LNCAP (cell line): Measurements from ENCODE around the gene HECTD2.

ENCODE experiments used
- TF ChIP-seq, protein P1 (sequence below): fragments of 450-650 bp; IDR thresholded peaks from 2 replicates; pipeline ENCODE4 v1.5.1; 2017; ENCODE audit warnings: mild to moderate bottlenecking

Gene HECTD2

DNA sequence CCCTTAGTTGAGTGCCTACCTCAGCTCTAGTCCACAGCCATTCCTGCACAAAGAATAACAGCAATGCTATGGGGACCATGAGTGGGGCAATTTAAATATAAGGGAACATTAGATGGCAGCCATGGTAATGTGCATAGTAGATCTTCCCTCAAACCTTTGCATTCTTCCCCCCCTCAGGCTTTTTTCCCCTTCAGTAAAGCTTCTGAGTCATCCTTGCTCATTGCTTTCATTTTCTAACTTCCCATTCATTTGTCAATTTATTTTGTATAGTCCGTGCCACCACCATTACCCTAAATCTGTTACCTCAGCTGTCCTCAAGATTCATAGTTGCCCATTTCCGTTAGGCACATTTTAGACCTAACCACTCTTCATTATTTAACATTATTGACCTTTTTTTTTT lies 10.7 kb downstream of the HECTD2 start:
- TF ChIP-seq, protein P1, sequence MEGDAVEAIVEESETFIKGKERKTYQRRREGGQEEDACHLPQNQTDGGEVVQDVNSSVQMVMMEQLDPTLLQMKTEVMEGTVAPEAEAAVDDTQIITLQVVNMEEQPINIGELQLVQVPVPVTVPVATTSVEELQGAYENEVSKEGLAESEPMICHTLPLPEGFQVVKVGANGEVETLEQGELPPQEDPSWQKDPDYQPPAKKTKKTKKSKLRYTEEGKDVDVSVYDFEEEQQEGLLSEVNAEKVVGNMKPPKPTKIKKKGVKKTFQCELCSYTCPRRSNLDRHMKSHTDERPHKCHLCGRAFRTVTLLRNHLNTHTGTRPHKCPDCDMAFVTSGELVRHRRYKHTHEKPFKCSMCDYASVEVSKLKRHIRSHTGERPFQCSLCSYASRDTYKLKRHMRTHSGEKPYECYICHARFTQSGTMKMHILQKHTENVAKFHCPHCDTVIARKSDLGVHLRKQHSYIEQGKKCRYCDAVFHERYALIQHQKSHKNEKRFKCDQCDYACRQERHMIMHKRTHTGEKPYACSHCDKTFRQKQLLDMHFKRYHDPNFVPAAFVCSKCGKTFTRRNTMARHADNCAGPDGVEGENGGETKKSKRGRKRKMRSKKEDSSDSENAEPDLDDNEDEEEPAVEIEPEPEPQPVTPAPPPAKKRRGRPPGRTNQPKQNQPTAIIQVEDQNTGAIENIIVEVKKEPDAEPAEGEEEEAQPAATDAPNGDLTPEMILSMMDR = no peak

DNA sequence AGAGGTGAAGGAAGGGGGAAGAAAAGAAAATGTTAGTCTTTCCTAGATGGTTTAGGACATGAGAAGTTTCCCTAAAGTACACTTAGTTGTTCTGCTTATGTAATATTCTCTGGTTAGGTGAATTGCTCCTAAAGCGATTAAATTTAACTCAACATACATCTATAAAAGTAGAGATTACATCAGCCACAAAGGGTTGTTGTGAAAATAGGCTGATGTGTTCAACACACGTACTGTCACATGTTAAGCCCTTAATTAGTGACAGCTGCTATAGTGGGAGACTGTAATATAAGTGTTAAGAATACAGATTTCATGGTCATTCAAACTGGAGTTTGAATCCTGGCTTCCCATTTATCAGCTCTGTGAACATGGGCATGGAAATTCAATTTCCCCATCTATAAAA lies 12.8 kb downstream of the HECTD2 start:
- TF ChIP-seq, protein P1 = no peak

DNA sequence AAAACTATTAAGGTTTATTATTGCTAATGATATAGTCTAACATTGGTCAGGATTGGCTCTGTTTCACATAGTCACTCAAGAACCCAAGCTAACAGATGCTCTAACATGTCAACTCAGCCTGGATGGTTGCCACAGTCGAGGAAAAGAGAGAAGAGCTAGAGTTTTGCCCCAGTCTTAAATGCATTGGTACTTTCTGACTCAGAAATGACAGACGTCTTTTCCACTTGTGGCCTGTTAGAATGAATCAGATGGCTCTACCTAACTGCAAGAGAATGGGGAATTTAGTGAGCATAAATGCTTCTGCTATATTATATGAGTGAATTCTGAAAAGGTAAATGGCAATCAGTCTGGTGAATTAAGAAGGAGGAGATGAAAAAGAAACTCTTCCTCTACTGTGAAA lies 13.9 kb downstream of the HECTD2 start:
- TF ChIP-seq, protein P1 = no peak

DNA sequence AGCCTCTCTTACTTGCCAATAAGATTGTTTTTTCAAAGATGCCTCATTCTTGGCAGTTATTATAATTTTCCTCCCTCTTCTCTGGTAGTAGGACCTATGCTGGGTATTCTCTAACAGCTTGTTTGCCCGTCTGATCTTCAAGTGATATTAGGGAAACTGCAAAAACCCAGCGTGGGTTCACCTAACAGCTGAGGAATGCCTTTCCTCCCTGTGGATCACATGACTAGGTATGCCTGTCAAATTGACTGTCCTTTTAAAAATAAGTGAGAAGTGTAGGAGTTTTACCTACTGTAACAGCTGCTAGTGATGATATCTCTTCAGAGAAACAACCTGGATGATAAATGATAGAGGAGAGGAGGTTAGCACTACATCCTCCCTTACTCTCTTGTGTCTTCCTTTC lies 22.0 kb downstream of the HECTD2 start:
- TF ChIP-seq, protein P1 = no peak

DNA sequence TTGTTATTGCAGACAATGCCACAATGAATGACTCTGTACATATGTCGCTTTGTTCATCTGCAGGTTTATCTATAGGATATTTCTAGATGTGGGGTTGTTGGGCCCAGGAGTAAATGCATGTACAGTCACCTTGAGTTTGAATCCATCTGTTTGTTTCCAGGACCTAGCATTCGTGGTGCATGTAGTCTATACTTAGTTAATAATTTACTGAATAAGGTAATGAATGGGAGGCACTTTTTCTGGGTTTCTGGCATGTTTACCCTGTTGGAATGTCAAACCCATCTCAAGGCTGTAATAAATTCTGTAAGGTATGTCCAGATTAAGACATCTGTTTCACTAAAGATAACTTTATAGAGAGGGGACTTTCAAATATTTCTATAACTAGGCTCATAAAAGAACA lies 23.5 kb downstream of the HECTD2 start:
- TF ChIP-seq, protein P1 = no peak

DNA sequence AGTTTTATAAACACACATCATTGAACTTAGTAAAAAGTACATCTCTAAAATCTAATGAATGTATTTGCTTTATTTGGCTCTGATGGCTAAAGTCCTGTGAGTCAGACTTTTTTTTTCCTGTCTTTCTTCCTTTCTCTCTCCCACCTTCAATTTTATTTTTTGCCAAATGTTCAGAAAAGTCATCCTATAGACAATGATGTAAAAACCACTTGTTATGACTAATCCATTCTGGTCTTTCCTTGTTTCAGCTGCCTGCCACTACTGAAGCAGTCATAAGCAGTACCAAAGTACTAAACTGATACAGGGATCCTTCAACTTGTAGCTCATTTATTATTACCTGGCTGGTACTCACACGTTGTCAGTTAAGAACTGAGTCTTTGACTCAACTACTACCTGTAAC lies 23.9 kb downstream of the HECTD2 start:
- TF ChIP-seq, protein P1 = no peak

DNA sequence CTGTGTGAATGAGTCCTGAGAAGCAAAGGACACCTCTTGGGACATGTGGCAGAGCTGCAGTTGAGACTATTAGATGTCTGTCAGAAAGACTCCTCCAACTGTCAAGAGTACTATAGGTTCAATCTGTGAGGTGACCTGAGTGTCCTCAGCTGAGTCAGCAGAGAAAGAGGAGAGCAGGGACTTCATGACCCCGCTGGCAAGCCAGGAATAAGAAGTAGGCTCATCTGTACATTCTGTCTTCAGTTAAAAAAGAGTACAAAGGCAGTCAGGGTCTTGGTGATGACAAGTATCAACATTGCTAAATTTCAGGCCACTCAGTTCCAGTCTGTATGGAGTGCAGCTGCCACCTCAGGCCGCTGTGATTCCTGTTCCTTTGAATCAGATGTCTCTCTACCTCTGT lies 25.1 kb downstream of the HECTD2 start:
- TF ChIP-seq, protein P1 = no peak
